ENCODE measurements around the gene BCL2L11.

GRCh38 chr2:111071600-111072171 is 49.0 kb upstream of the BCL2L11 start:
- TF ChIP-seq CTCF (IDR thresholded peaks at IDR 0.05; ENCODE audit: extremely low read depth in 1 of 2, insufficient read depth in 1 of 2, low read depth in 1 of 2, low read length in 2 of 2) (no peak), MAX (IDR thresholded peaks at IDR 0.05; ENCODE audit: insufficient read depth, insufficient read length) (peak; percentile 94), POLR2AphosphoS5 (IDR thresholded peaks at IDR 0.05; ENCODE audit: insufficient read depth, low read depth, low read length) (peak; percentile 31), POLR2A (IDR thresholded peaks at IDR 0.05; ENCODE audit: low read depth, low read length) (no peak), JUN (IDR thresholded peaks at IDR 0.05; ENCODE audit: borderline replicate concordance, insufficient read depth, insufficient read length, low read depth) (peak; percentile 48), GATA2 (IDR thresholded peaks at IDR 0.05; ENCODE audit: insufficient read depth, insufficient read length, low read depth, low read length) (no peak), EZH2 (IDR thresholded peaks at IDR 0.05; ENCODE audit: borderline replicate concordance, low read depth, low read length, severe bottlenecking) (no peak), FOS (IDR thresholded peaks at IDR 0.05; ENCODE audit: borderline replicate concordance, insufficient read depth, low read length) (no peak)
